C4-2B (cell line): ENCODE data around the gene PIKFYVE.

Source experiments
- H3K27ac ChIP-seq: fragments of 450-650 bp; 2 replicates; pipeline ENCODE4 v1.5.1; 2017
- ZFX ChIP-seq: fragments of 450-650 bp; IDR thresholded peaks from 2 replicates; pipeline ENCODE4 v1.6.1; 2017
- TF ChIP-seq, protein P1 (sequence below): fragments of 450-650 bp; conservative IDR thresholded peaks from 2 replicates; pipeline ENCODE4 v1.5.1; 2017; ENCODE audit warnings: mild to moderate bottlenecking

Gene PIKFYVE

DNA sequence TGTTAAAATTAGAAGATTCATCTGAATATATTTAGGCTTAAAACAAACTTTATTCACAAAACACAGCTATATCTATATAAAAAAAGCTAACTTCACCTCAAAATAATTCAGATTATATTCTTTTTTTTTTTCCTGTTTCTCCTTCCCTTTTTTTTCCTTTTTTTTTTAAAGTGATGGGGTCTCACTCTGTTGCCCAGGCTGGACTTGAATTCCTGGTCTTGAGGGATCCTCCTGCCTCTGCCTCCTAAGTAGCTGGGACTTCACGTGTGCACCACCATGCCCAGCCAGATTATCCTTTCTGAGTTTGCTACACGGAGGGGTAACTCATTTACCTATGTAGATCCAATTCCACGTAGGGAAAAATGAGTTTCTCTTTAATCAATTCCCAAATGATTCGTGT lies 15.0 kb upstream of the PIKFYVE start:
- H3K27ac ChIP-seq: no peak overlapping the region
- TF ChIP-seq, protein P1, sequence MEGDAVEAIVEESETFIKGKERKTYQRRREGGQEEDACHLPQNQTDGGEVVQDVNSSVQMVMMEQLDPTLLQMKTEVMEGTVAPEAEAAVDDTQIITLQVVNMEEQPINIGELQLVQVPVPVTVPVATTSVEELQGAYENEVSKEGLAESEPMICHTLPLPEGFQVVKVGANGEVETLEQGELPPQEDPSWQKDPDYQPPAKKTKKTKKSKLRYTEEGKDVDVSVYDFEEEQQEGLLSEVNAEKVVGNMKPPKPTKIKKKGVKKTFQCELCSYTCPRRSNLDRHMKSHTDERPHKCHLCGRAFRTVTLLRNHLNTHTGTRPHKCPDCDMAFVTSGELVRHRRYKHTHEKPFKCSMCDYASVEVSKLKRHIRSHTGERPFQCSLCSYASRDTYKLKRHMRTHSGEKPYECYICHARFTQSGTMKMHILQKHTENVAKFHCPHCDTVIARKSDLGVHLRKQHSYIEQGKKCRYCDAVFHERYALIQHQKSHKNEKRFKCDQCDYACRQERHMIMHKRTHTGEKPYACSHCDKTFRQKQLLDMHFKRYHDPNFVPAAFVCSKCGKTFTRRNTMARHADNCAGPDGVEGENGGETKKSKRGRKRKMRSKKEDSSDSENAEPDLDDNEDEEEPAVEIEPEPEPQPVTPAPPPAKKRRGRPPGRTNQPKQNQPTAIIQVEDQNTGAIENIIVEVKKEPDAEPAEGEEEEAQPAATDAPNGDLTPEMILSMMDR: no peak
- TF ChIP-seq ZFX: no peak

DNA sequence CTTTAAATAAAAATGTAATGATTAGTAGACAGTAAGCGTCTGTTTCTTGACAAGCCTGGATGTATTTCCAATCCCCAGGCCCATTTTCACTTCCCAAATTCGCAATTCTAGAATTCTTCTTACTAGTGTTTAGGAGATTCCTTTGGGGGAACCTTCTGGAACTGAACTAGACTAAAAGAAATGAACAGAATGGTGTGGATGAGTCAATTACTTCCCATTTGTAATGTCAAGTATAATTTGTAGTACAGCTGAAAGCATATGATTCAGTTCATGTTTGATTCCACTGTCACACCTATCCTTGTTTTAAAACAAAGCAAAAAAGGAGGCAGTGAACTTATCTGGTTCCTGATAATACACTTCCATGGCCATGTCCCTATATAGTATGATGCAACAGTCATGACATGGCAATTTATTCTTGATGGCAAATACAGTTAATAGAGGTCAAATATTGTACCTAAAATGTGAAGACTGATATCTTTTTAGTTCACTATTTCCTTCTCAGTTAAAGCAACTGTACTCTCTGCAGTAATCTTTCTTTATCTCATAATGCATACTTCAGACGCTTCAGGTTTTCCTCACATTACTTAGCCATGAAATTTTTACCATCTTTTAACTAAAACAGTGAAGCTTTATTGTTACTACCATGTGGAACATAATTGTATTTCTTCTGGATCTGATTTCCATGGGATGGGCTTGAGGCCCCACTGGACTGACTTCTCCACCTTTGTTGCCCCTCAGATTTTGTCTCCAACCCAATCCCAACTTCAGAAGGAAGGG lies 13.2 kb upstream of the PIKFYVE start:
- H3K27ac ChIP-seq: peak overlapping the region; percentile 93; the same call in 1 of the 2 replicates
- TF ChIP-seq, protein P1: no peak
- no peak for TF ChIP-seq ZFX

DNA sequence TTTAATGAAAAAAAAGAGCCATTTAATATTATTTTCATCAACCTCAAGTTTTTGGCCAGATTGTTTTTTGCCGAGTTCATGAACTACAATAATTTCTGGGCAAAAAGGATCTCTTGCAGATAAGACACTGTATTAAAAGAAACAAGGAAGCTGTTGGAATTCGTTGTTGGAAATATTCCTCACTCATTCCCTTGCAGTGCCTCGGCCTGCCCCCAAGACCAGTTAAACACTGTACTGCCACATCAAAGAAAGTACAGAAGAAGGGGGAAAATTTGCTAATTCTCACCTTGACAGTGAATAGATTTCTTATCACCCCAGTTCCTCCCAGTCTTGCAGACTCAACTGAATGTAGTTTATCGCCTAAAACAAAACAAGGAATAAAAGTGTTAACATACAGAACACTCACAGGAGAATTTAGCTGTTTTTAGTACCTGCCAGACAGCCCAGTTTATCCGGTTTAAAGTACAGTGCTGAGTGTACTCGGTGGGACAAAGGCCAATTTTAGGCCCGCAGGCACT lies 12.4 kb upstream of the PIKFYVE start:
- peak overlapping the region; percentile 93 for H3K27ac ChIP-seq
- TF ChIP-seq ZFX: no peak
- TF ChIP-seq, protein P1: no peak

DNA sequence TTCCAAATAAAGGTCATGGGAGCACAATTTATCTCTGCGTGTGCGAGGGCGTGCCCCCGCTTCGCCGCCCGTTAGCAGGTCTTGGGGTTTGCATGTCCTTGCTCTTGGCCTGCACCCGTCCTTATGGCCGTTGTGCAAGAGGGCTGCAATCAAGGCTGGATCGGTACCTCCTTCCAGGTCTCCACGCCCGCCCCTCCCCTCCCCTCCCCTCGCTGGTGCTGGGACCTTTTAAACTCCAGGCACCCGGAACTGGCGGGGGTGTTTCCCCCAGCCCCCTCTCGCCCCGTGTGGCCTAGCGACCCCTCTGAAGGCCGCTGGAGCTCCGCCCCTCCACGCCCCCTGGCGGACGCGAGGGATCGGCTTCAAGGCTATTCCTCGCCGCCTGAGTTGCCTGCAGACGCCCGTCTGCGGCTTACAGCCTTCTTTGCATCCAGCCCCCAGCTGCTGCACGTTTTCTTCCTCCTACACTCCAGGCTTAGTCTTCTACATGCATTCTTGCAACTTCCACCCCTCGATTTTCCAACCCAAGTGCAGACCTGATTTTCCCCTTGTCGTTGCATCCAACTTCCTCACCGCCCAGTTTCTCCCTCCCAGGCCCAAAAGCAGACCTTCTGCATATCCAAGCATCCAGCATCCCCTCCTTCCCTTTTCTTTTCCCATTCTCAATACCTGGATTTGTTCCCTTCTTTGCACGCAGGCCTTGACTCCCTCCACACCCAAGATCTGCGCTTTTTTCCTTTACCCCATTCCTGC lies 11.8 kb upstream of the PIKFYVE start:
- TF ChIP-seq ZFX: peak; percentile 40; the same call in 1 of the 2 replicates
- TF ChIP-seq, protein P1: peak; percentile 73
- peak overlapping the region; percentile 93 for H3K27ac ChIP-seq

DNA sequence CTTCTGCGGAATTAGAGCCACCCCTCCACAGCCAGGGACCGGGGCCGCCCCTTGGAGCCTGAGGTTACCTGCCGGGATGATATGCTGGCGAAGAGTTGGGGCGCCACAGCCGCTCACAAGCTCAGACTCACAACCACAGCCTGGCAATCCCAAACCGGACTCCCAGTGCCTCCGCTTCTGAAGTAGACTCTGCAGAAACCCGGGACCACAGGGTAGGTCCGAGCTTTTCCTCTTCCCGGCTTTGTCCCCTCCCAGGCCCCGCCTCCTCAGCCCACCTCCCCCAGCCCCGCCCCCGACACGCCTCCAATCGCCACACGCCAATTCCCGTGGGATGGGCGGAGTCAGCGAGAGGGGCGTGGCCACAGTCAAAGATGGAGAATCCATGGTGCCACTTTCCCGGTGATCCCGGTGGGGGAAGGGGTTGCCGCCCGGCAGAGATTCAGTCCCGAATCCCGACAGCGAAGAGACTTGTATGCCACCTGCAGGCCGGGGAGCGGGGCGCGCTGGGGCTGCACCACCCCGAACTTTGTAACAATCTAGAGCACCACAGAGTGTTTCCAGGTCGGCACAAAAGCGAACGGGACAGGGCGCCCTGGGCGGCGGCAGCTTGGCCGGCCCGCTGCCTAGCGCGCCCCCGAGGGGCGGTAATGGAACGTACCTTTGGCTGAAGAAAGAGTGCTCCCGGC lies 11.0 kb upstream of the PIKFYVE start, which contains the start of gene IDH1:
Gene IDH1, minus strand, starts transcription at position 201 of the 686 bp plus-strand sequence. CDS start 3,520 bp downstream, outside the sequence.
- peak within 1 kb of the TSS; percentile 93 for H3K27ac ChIP-seq
- no peak for TF ChIP-seq ZFX
- TF ChIP-seq, protein P1: peak; percentile 70

DNA sequence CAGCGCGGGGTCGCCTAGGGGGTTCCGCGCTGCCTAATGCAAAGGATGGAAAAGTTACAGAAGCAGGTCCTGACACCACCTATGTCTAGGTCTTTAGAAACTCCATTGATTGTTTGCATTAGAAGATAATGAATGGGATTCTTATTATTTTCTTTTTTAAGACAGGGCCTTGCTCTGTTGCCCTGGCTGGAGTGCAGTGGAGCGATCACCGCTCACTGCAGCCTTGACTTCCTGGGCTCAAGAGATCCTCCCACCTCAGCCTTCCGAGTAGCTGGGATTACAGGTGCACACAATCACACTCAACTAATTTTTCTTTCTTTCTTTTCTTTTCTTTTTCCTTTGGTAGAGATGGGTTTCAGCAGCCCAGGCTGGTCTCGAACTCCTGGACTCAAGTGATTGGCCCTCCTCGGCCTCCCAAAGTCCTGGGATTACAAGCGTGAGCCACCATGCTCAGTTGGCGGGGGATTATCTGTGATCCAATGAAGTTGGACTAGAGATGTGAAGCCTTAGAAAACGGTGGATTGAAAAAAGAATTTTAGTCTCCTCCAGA lies 10.4 kb upstream of the PIKFYVE start:
- TF ChIP-seq, protein P1: peak; percentile 8
- no peak for TF ChIP-seq ZFX
- H3K27ac ChIP-seq: peak overlapping the region; percentile 93
